ENCODE data around the gene PANX3. TPM values are rescaled to one million over a fixed set of nuclear protein-coding genes. Genes with fewer than 3 reads are reported as not detected.
A peak's percentile ranks its signal among the peaks of the same experiment; 100 is the strongest.

Gene PANX3
- polyA plus RNA-seq, 4 donors, result not detected

DNA sequence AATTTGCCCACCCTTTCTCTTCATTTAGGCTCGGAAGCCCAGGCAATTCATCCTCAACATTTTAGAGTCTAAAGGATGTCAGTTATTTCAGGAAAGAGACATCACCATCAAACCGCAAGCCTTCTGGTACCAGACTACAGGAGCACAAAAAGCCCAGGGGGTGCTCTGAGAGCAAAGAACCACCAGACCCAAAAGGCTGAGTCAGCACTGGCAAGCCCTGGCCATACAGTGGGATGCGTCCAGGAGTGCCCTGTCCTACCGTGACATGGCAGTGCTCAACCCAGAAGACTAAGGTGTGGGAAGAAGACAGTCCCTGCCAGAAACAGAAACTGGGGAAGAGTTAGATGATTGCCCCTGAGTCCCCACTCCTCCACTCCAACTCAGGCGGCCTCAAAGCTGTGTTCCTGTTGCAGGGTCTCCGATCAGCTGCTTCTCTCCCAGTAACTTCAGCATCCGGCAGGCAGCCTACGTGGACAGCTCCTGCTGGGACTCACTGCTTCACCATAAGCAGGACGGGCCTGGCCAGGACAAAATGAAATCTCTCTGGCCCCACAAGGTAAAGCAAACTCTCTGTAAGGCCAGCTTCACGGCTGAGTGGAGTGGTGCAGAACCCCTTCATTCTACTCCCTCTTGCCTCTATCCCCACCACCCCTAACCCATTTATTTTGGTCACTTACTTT lies 1.5 kb downstream of the PANX3 start:
- peak in 1 of 4 donors; percentile 17 for DNase-seq (ENCODE audit: low read depth in 4 of 4, low spot score in 3 of 4)

DNA sequence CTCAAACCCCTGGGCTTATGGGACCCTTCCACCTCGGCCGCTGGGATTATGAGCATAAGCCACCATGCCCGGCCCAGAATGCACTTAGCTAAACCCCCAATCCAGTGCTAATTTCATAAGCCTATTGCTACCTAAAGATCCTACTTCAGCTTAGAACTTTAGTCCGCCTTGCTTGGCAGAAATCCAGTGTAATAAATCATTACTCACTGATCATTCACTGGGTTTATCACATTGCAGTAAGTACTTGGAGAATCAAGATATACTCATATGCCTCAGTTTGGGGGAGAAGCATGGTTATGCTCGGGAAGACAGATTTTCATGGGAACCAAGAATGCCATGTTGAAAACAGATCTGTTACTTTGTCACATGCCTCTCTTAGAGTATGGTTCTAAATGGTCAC lies 7.6 kb downstream of the PANX3 start:
- DNase-seq (ENCODE audit: low read depth in 4 of 4, low spot score in 3 of 4), result no peak

DNA sequence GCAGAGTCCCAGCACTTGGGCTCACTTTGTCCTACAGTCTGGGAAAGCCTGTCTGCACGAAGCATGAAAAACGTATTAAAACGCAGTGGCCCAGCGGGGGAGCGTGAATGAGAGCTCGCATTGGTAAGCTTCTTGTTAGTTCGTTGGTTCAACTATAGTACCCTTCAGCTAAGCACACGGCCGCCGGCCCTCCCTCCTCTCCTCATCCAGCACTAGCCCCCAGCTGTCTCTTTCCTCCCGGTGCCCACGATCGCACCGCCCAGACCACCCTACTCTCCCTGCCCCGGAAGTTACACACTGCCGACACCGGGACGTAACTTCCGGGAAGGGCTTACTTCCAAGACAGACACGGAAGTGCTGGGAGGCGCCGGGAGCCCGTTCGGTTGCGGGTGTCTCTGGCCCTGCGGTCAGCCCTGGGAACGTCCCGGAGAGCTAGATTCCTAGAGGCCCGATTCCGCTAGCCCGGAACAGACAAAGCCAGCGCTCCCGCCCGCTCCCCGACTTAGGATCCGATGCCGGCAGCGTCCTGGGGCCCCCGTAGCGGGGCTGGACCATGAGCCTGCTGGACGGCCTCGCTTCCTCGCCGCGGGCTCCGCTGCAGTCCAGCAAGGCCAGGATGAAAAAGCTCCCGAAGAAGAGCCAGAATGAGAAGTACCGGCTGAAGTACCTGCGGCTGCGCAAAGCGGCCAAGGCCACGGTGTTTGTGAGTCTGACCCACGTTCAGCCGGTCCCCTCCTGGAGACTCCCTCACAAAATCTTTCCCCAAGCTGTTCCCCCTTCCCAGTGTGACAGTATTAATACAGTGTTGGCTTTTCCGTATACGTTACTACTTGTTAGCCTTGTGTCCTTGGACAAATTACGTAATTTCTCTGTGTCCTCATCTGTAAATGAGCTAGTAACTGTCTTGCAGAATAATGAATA lies 11.6 kb downstream of the PANX3 start, which contains the start of gene TBRG1:
TSS of gene TBRG1 (plus strand) at position 334 of the 921 bp plus-strand sequence. CDS start at position 554, 220 bp downstream.
- peak; percentile 87 to 93 (median 89) for DNase-seq (ENCODE audit: low read depth in 4 of 4, low spot score in 3 of 4)

DNA sequence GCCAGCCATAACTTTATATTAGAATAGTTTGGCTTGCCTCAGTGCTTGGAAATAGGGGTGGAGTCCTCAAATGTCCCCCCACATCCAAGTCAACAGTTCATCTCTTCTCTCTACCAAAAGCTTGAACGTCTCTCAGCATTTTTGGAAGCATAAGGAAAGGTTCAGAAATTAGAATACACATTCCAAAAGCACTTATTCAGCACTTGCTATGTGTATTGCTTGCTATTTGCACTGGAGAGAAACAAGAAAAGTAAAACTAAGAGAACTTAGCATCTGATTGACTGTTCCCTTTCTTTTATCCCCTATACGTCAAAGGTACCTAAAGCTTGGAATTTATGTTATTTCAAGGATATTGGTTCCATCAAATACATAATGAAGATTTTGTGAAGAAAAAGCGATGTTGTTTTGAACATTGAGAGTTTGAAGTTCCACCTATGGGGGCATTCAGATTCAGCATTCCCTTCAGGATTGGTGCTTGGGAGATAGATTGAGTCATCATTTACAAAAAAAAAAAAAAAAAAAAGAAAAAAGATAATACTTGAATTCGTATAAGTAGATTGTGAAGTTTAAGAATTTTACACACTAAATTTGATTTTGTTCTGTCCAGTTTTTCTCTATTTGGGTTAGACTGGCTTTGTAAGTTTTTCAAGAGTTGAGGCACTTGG lies 12.8 kb downstream of the PANX3 start:
- no peak for DNase-seq (ENCODE audit: low read depth in 4 of 4, low spot score in 3 of 4)

DNA sequence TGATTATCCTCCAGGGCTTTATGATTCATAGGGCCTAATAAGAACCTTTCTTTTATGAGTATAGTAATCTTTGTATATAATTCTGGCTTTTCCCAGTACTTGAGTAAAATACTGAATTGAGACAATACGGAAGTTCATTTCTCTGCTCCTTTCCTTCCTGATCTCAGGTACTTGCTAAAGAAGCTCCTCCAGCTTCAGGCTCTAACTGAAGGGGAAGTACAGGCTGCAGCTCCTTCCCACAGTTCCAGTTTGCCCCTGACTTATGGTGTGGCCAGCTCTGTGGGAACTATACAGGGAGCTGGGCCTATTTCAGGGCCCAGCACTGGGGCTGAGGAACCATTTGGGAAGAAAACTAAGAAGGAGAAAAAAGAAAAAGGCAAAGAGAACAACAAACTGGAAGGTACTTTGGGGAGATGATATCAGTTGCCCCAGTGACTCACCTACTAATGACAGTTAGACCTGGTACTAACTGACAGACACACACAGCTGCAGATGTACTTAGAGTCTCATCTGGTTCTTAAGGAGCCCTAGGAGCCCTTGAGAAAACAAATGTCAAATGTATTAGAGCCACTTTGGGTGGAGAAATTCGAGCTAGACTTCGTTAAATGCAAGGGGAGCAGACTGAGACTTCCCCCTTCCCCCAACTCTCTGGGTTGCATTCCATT lies 14.4 kb downstream of the PANX3 start:
- DNase-seq (ENCODE audit: low read depth in 4 of 4, low spot score in 3 of 4), result no peak

DNA sequence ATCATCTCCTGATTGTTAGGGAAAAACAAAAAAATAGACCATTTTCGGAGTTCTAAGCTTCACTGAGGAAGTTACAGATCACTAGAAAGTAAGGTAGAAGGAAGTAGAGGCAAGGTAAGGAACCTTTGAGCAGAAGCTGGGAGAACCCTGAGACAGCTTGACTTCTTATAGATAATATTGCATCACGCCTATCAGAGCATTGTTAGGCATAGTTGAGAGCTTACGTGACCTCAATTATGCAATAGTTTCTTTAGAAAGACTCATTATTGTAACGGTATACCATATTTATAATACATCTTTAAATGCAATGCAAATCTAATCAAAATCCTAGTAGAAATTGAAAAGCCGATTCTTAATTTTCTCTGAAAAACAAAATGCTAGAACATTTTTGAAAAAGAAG lies 16.3 kb downstream of the PANX3 start:
- DNase-seq (ENCODE audit: low read depth in 4 of 4, low spot score in 3 of 4), result no peak

DNA sequence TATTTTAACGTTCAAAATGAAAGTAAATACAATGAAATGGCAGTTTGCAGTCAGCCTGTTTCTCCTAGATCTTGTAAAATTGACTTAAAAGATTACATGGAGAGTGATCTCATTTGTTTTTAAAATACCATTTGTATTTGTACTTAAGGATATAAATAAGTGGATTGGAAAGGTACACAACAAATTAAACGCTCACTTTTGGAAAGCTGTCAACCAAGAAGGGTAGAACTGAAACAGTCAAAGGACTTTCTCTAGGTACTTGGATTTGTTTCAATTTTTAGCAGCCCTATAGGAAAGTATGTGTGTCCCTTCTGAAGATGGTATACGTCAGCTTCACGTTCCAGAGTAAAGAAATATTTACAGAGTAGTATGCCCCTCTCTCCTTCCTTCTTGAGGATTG lies 18.7 kb downstream of the PANX3 start:
- no peak for DNase-seq (ENCODE audit: low read depth in 4 of 4, low spot score in 3 of 4)

- DNase-seq (ENCODE audit: low read depth in 4 of 4, low spot score in 3 of 4), result no peak
Observed at GRCh38 chr11:124633355-124633754, 22.1 kb downstream of the PANX3 start.

GRCh38 chr11:124635932-124636331 lies 24.7 kb downstream of the PANX3 start:
- no peak for DNase-seq (ENCODE audit: low read depth in 4 of 4, low spot score in 3 of 4)

- no peak for DNase-seq (ENCODE audit: low read depth in 4 of 4, low spot score in 3 of 4)
Observed at GRCh38 chr11:124638500-124638899, 27.3 kb downstream of the PANX3 start.

DNA sequence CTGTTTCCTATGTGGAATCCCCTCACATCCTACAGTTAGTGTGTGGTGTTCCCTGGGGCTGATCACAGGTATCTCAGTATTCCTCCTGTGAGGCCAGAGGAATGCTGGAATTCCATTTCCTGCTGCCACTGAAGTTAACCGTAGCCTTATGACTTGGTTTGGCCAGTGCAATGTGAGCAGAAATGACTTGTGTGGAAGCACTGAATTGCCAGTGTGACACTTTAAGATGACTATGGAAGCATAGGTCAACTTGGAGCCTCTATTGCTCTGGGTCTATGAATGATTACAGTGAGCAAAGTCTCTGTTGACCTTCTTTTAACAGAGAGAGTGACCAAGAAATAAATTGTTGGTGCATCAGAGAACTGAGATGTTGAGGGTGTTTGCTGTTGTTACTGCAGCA lies 28.0 kb downstream of the PANX3 start:
- DNase-seq (ENCODE audit: low read depth in 4 of 4, low spot score in 3 of 4), result no peak

DNA sequence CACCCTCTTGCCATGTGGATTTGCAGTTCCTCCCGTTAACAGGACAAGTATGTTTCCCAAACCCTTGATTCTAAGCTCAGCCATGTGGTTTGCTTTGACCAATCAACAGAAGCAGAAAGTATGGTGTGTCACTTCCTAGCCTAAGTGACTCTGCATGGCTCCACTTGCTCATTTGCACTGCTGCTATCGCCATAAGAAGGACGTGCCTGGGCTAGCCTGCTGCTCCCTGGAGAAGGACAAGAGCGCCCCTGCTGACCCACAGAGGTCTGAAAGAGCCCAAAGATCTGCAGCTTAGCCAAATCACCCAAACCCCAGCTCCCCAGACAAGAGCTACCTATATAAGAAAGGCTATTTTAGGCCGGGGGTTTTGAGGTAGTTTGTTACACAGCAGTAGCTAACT lies 29.4 kb downstream of the PANX3 start:
- no peak for DNase-seq (ENCODE audit: low read depth in 4 of 4, low spot score in 3 of 4)

DNA sequence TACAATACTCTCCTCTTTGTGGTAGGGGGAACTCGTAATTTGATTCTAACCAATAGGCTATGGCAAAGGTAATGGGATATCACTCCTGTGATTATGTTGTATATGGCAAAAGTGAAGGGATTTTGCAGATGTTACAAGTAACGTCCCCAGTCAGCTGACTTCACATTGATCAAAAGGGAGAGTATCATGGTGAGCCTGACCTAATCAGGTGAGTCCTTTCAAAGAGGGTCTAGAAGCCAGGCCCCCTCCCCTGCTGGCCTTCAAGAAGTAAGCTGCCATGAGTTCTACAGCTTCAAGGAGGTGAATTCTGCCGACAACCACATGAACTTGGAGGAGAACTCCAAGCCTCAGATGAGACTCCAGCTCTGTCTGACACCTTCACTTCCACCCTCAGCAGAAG lies 31.4 kb downstream of the PANX3 start:
- no peak for DNase-seq (ENCODE audit: low read depth in 4 of 4, low spot score in 3 of 4)

DNA sequence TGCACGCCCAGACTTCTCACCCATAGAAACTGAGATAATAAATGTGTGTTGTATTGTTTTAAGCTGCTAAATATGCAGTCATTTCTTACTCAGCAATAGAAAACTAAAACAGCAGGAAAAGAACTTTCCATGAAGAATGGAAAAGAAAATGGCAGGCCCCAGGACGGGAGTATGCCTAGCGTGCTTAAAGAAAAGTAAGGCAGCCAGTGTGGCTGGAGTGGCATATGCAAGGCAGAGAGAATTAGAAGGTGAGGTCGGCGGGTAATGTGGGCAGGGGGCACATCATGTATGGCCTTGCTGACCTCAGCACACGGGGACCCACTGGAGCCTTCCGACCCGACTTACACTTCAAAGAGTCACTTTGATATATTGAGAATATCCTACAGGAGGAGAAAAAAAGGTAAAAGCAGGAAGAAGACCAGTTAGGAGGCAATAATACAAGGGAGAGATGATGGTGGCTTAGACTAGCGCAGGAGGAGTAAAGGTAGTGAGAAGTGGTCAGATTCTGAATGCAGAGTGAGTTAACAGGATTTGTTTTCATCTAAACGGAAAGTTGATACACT lies 31.9 kb downstream of the PANX3 start:
- DNase-seq (ENCODE audit: low read depth in 4 of 4, low spot score in 3 of 4), result no peak

GRCh38 chr11:124643605-124644425 lies 32.6 kb downstream of the PANX3 start:
- DNase-seq (ENCODE audit: low read depth in 4 of 4, low spot score in 3 of 4), result no peak

GRCh38 chr11:124644426-124645280 lies 33.4 kb downstream of the PANX3 start:
- no peak for DNase-seq (ENCODE audit: low read depth in 4 of 4, low spot score in 3 of 4)

DNA sequence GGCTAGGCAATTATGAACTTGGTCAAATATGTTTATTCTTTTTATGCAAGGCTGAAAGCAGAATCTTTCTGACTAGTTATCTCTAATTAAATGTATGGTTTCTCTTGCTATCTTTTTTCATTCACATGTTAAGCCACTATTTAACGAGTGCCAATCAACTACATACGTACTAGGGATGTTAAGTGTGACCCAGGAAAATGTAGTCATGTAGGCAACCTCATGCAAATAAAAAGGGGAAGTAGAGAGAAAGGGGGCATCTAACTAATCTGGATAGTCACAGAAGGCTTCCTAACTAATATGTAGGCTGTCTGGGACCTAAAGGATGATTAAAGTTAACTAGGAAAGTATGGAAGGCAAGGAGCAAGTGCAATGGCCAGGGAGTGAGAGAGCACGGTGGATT lies 34.9 kb downstream of the PANX3 start:
- no peak for DNase-seq (ENCODE audit: low read depth in 4 of 4, low spot score in 3 of 4)

GRCh38 chr11:124648610-124649009 lies 37.4 kb downstream of the PANX3 start:
- DNase-seq (ENCODE audit: low read depth in 4 of 4, low spot score in 3 of 4), result no peak

Data from left renal pelvis (tissue), 4 donors.